GM18907 (cell line): Measurements from ENCODE around the gene TMEM204.

ENCODE experiments used
- ATAC-seq: cut with Tn5 transposase; IDR thresholded peaks from one replicate; pipeline ENCODE4 v1.9.1; 2021; ENCODE audit warnings: mild to moderate bottlenecking, moderate library complexity; ENCODE audit not compliant: unreplicated experiment

Gene TMEM204

GRCh38 chr16:1533443-1533951, at the start of gene TMEM204:
Gene TMEM204, plus strand, starts transcription at chr16:1533666. Its CDS starts 610 bp downstream, at chr16:1534276.
- ATAC-seq: no peak

GRCh38 chr16:1485847-1486496, 47.5 kb upstream of the TMEM204 start:
- no peak for ATAC-seq

GRCh38 chr16:1486551-1487390, 46.7 kb upstream of the TMEM204 start:
- no peak for ATAC-seq

GRCh38 chr16:1487395-1488053, 45.9 kb upstream of the TMEM204 start:
- no peak for ATAC-seq

- no peak for ATAC-seq
These were observed 45.3 kb upstream of the TMEM204 start for GRCh38 chr16:1488054-1488601.

- no peak for ATAC-seq
These were observed 44.8 kb upstream of the TMEM204 start, which contains the start of gene PTX4 for GRCh38 chr16:1488619-1489018. Gene PTX4, minus strand, starts transcription at chr16:1488944. Its CDS starts 35 bp downstream, at chr16:1488909.

- no peak for ATAC-seq
These were observed 44.4 kb upstream of the TMEM204 start for GRCh38 chr16:1489077-1489476.

GRCh38 chr16:1491327-1491726, 42.1 kb upstream of the TMEM204 start:
- ATAC-seq: no peak

GRCh38 chr16:1492082-1492922, 41.2 kb upstream of the TMEM204 start:
- ATAC-seq: no peak

- ATAC-seq: peak; percentile 61
These were observed 40.3 kb upstream of the TMEM204 start, which contains the start of gene TELO2 for GRCh38 chr16:1492923-1493745. Gene TELO2, plus strand, starts transcription at chr16:1493360. Its CDS starts 922 bp downstream, at chr16:1494282.

GRCh38 chr16:1493746-1494094, 39.7 kb upstream of the TMEM204 start:
- no peak for ATAC-seq

GRCh38 chr16:1494129-1494640, 39.3 kb upstream of the TMEM204 start:
- ATAC-seq: no peak

- no peak for ATAC-seq
These were observed 38.8 kb upstream of the TMEM204 start for GRCh38 chr16:1494711-1495110.

- ATAC-seq: no peak
These were observed 38.1 kb upstream of the TMEM204 start for GRCh38 chr16:1495211-1495888.

GRCh38 chr16:1495889-1496262, 37.6 kb upstream of the TMEM204 start:
- no peak for ATAC-seq

- no peak for ATAC-seq
These were observed 37.0 kb upstream of the TMEM204 start for GRCh38 chr16:1496464-1496863.

GRCh38 chr16:1497014-1497598, 36.4 kb upstream of the TMEM204 start:
- ATAC-seq: no peak
